ENCODE data around the gene SPTY2D1. TPM values are rescaled to one million over a fixed set of nuclear protein-coding genes. Genes with fewer than 3 reads are reported as not detected.
"Not testable (repeated sequence)": the region's sequence is repeated elsewhere in the genome, so short reads cannot be mapped to it uniquely, and the experiment has no call there.

SPTY2D1 gene
- total RNA-seq, 1 experiment from 2014 or later: 15.6 TPM

- ChIA-PET POLR2A (ENCODE audit: unreplicated experiment) (no interaction called here), CTCF (interaction anchor here (0.6 kb wide), 1 partner anchor 36 kb away, joined by 4 read pairs; no protein-coding TSS in a partner anchor)
- TF ChIP-seq EZH2 (IDR thresholded peaks at IDR 0.05; ENCODE audit: low read length, unreplicated experiment) (no peak), EZH2phosphoT487 (IDR thresholded peaks at IDR 0.05; ENCODE audit: borderline replicate concordance, low read length) (no peak)
- TF ChIP-seq, protein P1, sequence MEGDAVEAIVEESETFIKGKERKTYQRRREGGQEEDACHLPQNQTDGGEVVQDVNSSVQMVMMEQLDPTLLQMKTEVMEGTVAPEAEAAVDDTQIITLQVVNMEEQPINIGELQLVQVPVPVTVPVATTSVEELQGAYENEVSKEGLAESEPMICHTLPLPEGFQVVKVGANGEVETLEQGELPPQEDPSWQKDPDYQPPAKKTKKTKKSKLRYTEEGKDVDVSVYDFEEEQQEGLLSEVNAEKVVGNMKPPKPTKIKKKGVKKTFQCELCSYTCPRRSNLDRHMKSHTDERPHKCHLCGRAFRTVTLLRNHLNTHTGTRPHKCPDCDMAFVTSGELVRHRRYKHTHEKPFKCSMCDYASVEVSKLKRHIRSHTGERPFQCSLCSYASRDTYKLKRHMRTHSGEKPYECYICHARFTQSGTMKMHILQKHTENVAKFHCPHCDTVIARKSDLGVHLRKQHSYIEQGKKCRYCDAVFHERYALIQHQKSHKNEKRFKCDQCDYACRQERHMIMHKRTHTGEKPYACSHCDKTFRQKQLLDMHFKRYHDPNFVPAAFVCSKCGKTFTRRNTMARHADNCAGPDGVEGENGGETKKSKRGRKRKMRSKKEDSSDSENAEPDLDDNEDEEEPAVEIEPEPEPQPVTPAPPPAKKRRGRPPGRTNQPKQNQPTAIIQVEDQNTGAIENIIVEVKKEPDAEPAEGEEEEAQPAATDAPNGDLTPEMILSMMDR (conservative IDR thresholded peaks at IDR 0.05; ENCODE audit: low read depth, low read length): no peak
- Histone ChIP-seq H3K27me3 (ENCODE audit: low read length) (no peaks in the 10 kb centered on the region), H3K9ac (ENCODE audit: low read length) (peak overlapping the region; percentile 67; the same call in 1 of the 2 replicates), H3K9me2 (replicated peaks; ENCODE audit: low read length) (no peaks in the 10 kb centered on the region), H3F3A (ENCODE audit: low read length, unreplicated experiment) (no peaks in the 10 kb centered on the region), H3K4me2 (ENCODE audit: low read length) (peak overlapping the region; percentile 70), H3K9me3 (ENCODE audit: low read length) (no peaks in the 10 kb centered on the region), H3K4me3 (ENCODE audit: low read length) (no peak overlapping the region), H3K4me1 (ENCODE audit: insufficient read depth, low read length) (peaks cover 35% of the 10 kb centered on the region), H3K27ac (ENCODE audit: low read length) (peak overlapping the region; percentile 87), H2AFZ (ENCODE audit: low read length) (peak overlapping the region; percentile 65), H3K79me2 (ENCODE audit: low read length) (no peaks in the 10 kb centered on the region), H3K36me3 (ENCODE audit: low read depth, low read length) (no peaks in the 10 kb centered on the region), H4K20me1 (ENCODE audit: low read length) (no peaks in the 10 kb centered on the region)
- ATAC-seq (no peak), DNase-seq (peak; percentile 28)
- no TSS peak for BruUV-seq (replicated peaks)
- intact Hi-C loops (cut with micrococcal nuclease): loop anchor here (2.0 kb wide), 1 partner anchor 31 kb away; the partner anchor contains the start of gene TMEM86A
Observed at GRCh38 chr11:18668131-18668530, 34.0 kb upstream of the SPTY2D1 start.

GRCh38 chr11:18665353-18665872 lies 31.3 kb upstream of the SPTY2D1 start:
- H3K4me2 ChIP-seq (ENCODE audit: low read length); H3K9me3 ChIP-seq (ENCODE audit: low read length); H3K27me3 ChIP-seq (ENCODE audit: low read length); BruUV-seq (replicated peaks); DNase-seq; H3K9me2 ChIP-seq (replicated peaks; ENCODE audit: low read length); H3K36me3 ChIP-seq (ENCODE audit: low read depth, low read length); H2AFZ ChIP-seq (ENCODE audit: low read length); H3K27ac ChIP-seq (ENCODE audit: low read length); intact Hi-C loops (cut with micrococcal nuclease); H3F3A ChIP-seq (ENCODE audit: low read length, unreplicated experiment); ATAC-seq; H3K79me2 ChIP-seq (ENCODE audit: low read length); H3K9ac ChIP-seq (ENCODE audit: low read length); H3K4me3 ChIP-seq (ENCODE audit: low read length); CTCF ChIA-PET; POLR2A ChIA-PET (ENCODE audit: unreplicated experiment); H4K20me1 ChIP-seq (ENCODE audit: low read length): not testable (repeated sequence)
- H3K4me1 ChIP-seq (ENCODE audit: insufficient read depth, low read length): peaks cover 23% of the 10 kb centered on the region

- Histone ChIP-seq H3K36me3 (ENCODE audit: low read depth, low read length) (no peaks in the 10 kb centered on the region), H2AFZ (ENCODE audit: low read length) (no peak overlapping the region), H3K27ac (ENCODE audit: low read length) (no peak overlapping the region), H3K4me1 (ENCODE audit: insufficient read depth, low read length) (no peaks in the 10 kb centered on the region), H4K20me1 (ENCODE audit: low read length) (no peaks in the 10 kb centered on the region), H3K9ac (ENCODE audit: low read length) (no peak overlapping the region), H3K27me3 (ENCODE audit: low read length) (no peaks in the 10 kb centered on the region), H3K9me3 (ENCODE audit: low read length) (no peaks in the 10 kb centered on the region), H3F3A (ENCODE audit: low read length, unreplicated experiment) (no peaks in the 10 kb centered on the region), H3K9me2 (replicated peaks; ENCODE audit: low read length) (no peaks in the 10 kb centered on the region), H3K4me3 (ENCODE audit: low read length) (no peak overlapping the region), H3K79me2 (ENCODE audit: low read length) (no peaks in the 10 kb centered on the region), H3K4me2 (ENCODE audit: low read length) (no peak overlapping the region)
- ATAC-seq (no peak), DNase-seq (no peak)
- BruUV-seq (replicated peaks): no TSS peak
- intact Hi-C loops (cut with micrococcal nuclease): no loop called here
- CTCF ChIA-PET: no interaction called here
- POLR2A ChIA-PET (ENCODE audit: unreplicated experiment): no interaction called here
- no peak for TF ChIP-seq EZH2phosphoT487 (IDR thresholded peaks at IDR 0.05; ENCODE audit: borderline replicate concordance, low read length)
- TF ChIP-seq, protein P1 (conservative IDR thresholded peaks at IDR 0.05; ENCODE audit: low read depth, low read length): no peak
- no peak for TF ChIP-seq EZH2 (IDR thresholded peaks at IDR 0.05; ENCODE audit: low read length, unreplicated experiment)
Observed at GRCh38 chr11:18657673-18658072, 23.5 kb upstream of the SPTY2D1 start.

Data from PC-3 (cell line).